Mesenchymal stem cell (in vitro differentiated cells and primary cell): ENCODE measurements around the gene NRTN.
"Not testable (repeated sequence)": the region's sequence is repeated elsewhere in the genome, so short reads cannot be mapped to it uniquely, and the experiment has no call there.

Source experiments
- DNase-seq: peaks from one replicate; pipeline ENCODE4 v3.0.0-alpha.2; 2013
- H2AFZ ChIP-seq: one replicate; pipeline ENCODE4 v1.6.1; 2013; ENCODE audit warnings: low read depth, mild to moderate bottlenecking, control low read depth, inconsistent platforms, low read length, moderate library complexity
- H2AK5ac ChIP-seq: 2 replicates; pipeline ENCODE4 v1.6.1; 2013; ENCODE audit warnings: low read length, moderate library complexity, mild to moderate bottlenecking, inconsistent platforms; ENCODE audit not compliant: severe bottlenecking
- H2BK120ac ChIP-seq: one replicate; pipeline ENCODE4 v1.6.1; 2013; ENCODE audit warnings: low read depth, mild to moderate bottlenecking, inconsistent platforms, low read length, moderate library complexity
- H2BK12ac ChIP-seq, 2 experiments: one replicate each; pipeline ENCODE4 v1.6.1; 2013; ENCODE audit warnings: inconsistent platforms in 2 of 2, low read length in 2 of 2, mild to moderate bottlenecking in 2 of 2, moderate library complexity in 2 of 2, control low read depth in 1 of 2
- H2BK15ac ChIP-seq: one replicate; pipeline ENCODE4 v1.6.1; 2013; ENCODE audit warnings: mild to moderate bottlenecking, low read depth, inconsistent platforms; ENCODE audit not compliant: poor library complexity, severe bottlenecking
- H2BK5ac ChIP-seq: 2 replicates; pipeline ENCODE4 v1.6.1; 2013; ENCODE audit warnings: low read depth, mild to moderate bottlenecking, low read length, control low read depth, inconsistent platforms; ENCODE audit not compliant: poor library complexity, severe bottlenecking
- H3K14ac ChIP-seq, 2 experiments: one replicate each; pipeline ENCODE4 v1.6.1; 2013; ENCODE audit warnings: inconsistent platforms in 2 of 2, low read length in 2 of 2, control low read depth in 1 of 2, mild to moderate bottlenecking in 1 of 2, moderate library complexity in 1 of 2
- H3K18ac ChIP-seq, 2 experiments: one replicate each; pipeline ENCODE4 v1.6.1; 2013; ENCODE audit warnings: inconsistent platforms in 2 of 2, low read length in 2 of 2, control low read depth in 1 of 2, low read depth in 1 of 2, mild to moderate bottlenecking in 1 of 2
- H3K23ac ChIP-seq, 2 experiments: one replicate each; pipeline ENCODE4 v1.6.1; 2013; ENCODE audit warnings: inconsistent platforms in 2 of 2, low read length in 2 of 2, mild to moderate bottlenecking in 2 of 2, moderate library complexity in 2 of 2, control low read depth in 1 of 2
- H3K27ac ChIP-seq: 2 replicates; pipeline ENCODE4 v1.5.1; 2013; ENCODE audit warnings: mild to moderate bottlenecking, moderate library complexity, low read length, control low read depth, inconsistent platforms; ENCODE audit not compliant: poor library complexity, severe bottlenecking
- H3K27me3 ChIP-seq, 2 experiments: 2 replicates each; pipeline versions ENCODE4 v1.6.1 to v1.7.0; 2013; ENCODE audit warnings: low read length in 2 of 2, mild to moderate bottlenecking in 2 of 2, moderate library complexity in 2 of 2, control low read depth in 1 of 2, inconsistent platforms in 1 of 2; ENCODE audit not compliant: control insufficient read depth in 1 of 2, insufficient read depth in 1 of 2
- H3K36me3 ChIP-seq, 2 experiments: 2 replicates each; pipeline versions ENCODE4 v1.6.1 to v1.7.0; 2013; ENCODE audit warnings: low read length in 2 of 2, control low read depth in 1 of 2, inconsistent platforms in 1 of 2, low read depth in 1 of 2, mild to moderate bottlenecking in 1 of 2; ENCODE audit not compliant: insufficient read depth in 2 of 2, control insufficient read depth in 1 of 2
- H3K4ac ChIP-seq, 2 experiments: one replicate each; pipeline ENCODE4 v1.6.1; 2013; ENCODE audit warnings: inconsistent platforms in 2 of 2, low read length in 2 of 2, mild to moderate bottlenecking in 2 of 2, moderate library complexity in 2 of 2, control low read depth in 1 of 2, low read depth in 1 of 2
- H3K4me1 ChIP-seq: 2 replicates; pipeline ENCODE4 v1.6.1; 2013; ENCODE audit warnings: low read depth, low read length, control low read depth; ENCODE audit not compliant: control insufficient read depth, insufficient read depth
- H3K4me2 ChIP-seq: 2 replicates; pipeline ENCODE4 v1.6.1; 2013; ENCODE audit warnings: low read length, mild to moderate bottlenecking, inconsistent platforms; ENCODE audit not compliant: poor library complexity, severe bottlenecking
- H3K4me3 ChIP-seq, 2 experiments: 2 replicates each; pipeline versions ENCODE4 v1.5.1 to v1.7.0; 2013; ENCODE audit warnings: low read length in 2 of 2, mild to moderate bottlenecking in 2 of 2, control low read depth in 1 of 2, low read depth in 1 of 2; ENCODE audit not compliant: insufficient read depth in 1 of 2
- H3K79me1 ChIP-seq: replicated peaks from 2 replicates; pipeline ENCODE4 v1.6.1; 2013; ENCODE audit warnings: mild to moderate bottlenecking, control low read depth, low read length, inconsistent platforms; ENCODE audit not compliant: poor library complexity, severe bottlenecking
- H3K9ac ChIP-seq: 2 replicates; pipeline ENCODE4 v1.7.0; 2013; ENCODE audit warnings: mild to moderate bottlenecking, low read length, moderate library complexity
- H3K9me3 ChIP-seq: 2 replicates; pipeline ENCODE4 v1.7.0; 2013; ENCODE audit warnings: mild to moderate bottlenecking, low read length; ENCODE audit not compliant: control insufficient read depth
- H4K8ac ChIP-seq: one replicate; pipeline ENCODE4 v1.6.1; 2013; ENCODE audit warnings: inconsistent platforms, mild to moderate bottlenecking, low read length, moderate library complexity
- H4K91ac ChIP-seq: one replicate; pipeline ENCODE4 v1.6.1; 2013; ENCODE audit warnings: mild to moderate bottlenecking, low read length, inconsistent platforms
- WGBS: methylation state at CpG from one replicate; pipeline ENCODE4 v1.1.7; 2013; ENCODE audit warnings: mixed read lengths; 5-methylcytosine and 5-hydroxymethylcytosine counted together

The NRTN gene

DNA sequence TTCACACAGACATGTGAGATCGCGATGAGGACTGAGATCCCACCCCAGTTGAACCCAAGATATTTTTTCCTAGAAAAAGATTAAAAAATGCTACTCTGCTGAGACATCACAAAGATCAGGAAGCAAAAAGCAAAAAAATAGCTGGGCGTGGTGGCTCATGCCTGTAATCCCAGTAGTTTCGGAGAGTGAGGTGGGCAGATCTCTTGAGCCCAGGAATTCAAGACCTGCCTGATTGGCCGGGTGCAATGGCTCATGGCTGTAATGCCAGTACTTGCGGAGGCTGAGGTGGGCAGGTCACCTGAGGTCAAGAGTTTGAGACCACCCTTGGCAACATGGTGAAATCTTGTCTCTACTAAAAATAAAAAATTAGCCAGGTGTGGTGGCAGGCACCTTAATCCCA lies 45.3 kb downstream of the NRTN start:
- H2AFZ ChIP-seq, result no peak overlapping the region
- WGBS, result 86% methylated on average over 6 of the region's 6 CpGs

DNA sequence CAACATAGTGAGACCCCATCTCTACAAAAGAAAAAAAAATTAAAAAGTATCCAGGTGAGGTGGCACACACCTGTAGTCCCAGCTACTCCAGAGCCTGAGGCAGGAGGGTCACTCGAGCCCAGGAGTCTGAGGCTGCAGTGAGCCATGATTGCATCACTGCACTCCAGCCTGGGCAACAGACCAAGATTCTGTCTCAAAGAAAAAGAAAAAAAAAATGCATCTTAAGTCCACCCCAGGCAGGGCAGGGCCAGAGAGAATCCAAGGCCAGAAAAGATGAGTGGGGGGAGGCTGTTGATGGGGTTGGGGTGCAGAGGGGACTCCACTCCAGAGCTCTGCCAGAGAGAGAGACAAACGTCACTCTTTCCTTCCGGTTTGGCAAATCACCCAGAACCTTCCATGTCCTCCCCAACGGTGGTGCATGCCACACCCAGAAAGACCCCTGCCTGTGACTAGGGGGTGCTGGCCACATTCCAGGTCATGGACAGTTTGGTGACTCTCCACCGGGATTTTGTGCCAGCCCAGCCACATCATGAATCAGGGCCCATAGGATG lies 46.0 kb downstream of the NRTN start:
- no peak overlapping the region for H3K27ac ChIP-seq
- DNase-seq, result peak; percentile 63
- H3K4ac ChIP-seq, result no peak overlapping the region
- H3K18ac ChIP-seq, result no peak overlapping the region
- no peak overlapping the region for H2BK15ac ChIP-seq
- H3K4me2 ChIP-seq, result no peak overlapping the region
- H2BK5ac ChIP-seq, result no peak overlapping the region
- no peak overlapping the region for H2AFZ ChIP-seq
- H3K4me3 ChIP-seq, result no peak overlapping the region
- H3K9me3 ChIP-seq, result no peaks in the 10 kb centered on the region
- H3K27me3 ChIP-seq, result peaks cover 16 to 37% of the 10 kb centered on the region in 2 experiments
- peak overlapping the region; percentile 27 for H4K91ac ChIP-seq
- H3K4me1 ChIP-seq, result no peaks in the 10 kb centered on the region
- H3K79me1 ChIP-seq, result no peaks in the 10 kb centered on the region
- H3K36me3 ChIP-seq, result no peaks in the 10 kb centered on the region
- 81% methylated on average over 5 of the region's 5 CpGs for WGBS
- no peak overlapping the region for H2BK120ac ChIP-seq
- H2AK5ac ChIP-seq, result no peak overlapping the region
- no peak overlapping the region for H4K8ac ChIP-seq
- no peak overlapping the region for H3K23ac ChIP-seq
- peak overlapping the region in 1 of 2 experiments; percentile 32 for H2BK12ac ChIP-seq
- H3K14ac ChIP-seq, result no peak overlapping the region
- no peak overlapping the region for H3K9ac ChIP-seq

More for the DNA sequence above, 45.3 kb downstream of the NRTN start:
- Histone ChIP-seq H3K9me3 (no peaks in the 10 kb centered on the region), H3K36me3 (no peaks in the 10 kb centered on the region), H2AK5ac (no peak overlapping the region), H3K18ac (no peak overlapping the region), H4K8ac (no peak overlapping the region), H3K4me2 (no peak overlapping the region), H2BK15ac (no peak overlapping the region), H2BK12ac (no peak overlapping the region), H3K4ac (no peak overlapping the region), H2BK120ac (no peak overlapping the region), H3K4me1 (no peaks in the 10 kb centered on the region), H2BK5ac (no peak overlapping the region), H3K14ac (no peak overlapping the region), H3K27ac (no peak overlapping the region), H3K4me3 (no peak overlapping the region), H3K27me3 (peaks cover 10 to 31% of the 10 kb centered on the region in 2 experiments), H3K9ac (no peak overlapping the region), H3K79me1 (no peaks in the 10 kb centered on the region), H4K91ac (no peak overlapping the region), H3K23ac (no peak overlapping the region)
- no peak for DNase-seq

DNA sequence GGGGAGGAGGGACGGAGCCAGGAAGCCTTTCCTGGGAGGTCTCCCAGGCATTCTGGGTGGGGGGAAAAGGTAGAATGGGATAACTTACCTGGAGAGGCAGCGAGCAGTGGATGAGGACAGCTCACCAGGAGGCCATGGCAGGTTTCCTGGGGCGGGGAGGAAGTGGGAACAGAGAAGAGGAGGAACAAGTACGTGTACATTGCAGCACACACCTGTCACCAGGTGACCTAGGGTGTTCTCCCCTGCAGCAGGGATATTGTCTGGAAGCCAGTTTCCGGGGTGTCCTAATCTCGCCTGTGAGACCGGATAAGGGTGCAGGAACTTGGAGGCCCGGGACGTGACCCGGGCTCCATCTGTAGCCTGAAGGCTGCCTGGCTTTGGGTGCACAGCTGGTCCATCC lies 46.4 kb downstream of the NRTN start, which contains the start of gene FUT3:
Gene FUT3 (minus strand): TSS at position 148 of the 400 bp plus-strand sequence.
- H2AFZ ChIP-seq, result no peak within 1 kb of the TSS
- no peak within 1 kb of the TSS for H2BK5ac ChIP-seq
- H3K14ac ChIP-seq, result no peak within 1 kb of the TSS
- H3K27ac ChIP-seq, result no peak within 1 kb of the TSS
- H3K18ac ChIP-seq, result no peak within 1 kb of the TSS
- no peak within 1 kb of the TSS for H2BK120ac ChIP-seq
- H3K36me3 ChIP-seq, result no peaks in the 10 kb centered on the region
- 82% methylated on average over 10 of the region's 10 CpGs for WGBS
- H3K4ac ChIP-seq, result no peak within 1 kb of the TSS
- H4K8ac ChIP-seq, result no peak within 1 kb of the TSS
- peak within 1 kb of the TSS in 1 of 2 experiments; percentile 32 for H2BK12ac ChIP-seq
- H4K91ac ChIP-seq, result peak within 1 kb of the TSS; percentile 27
- no peak within 1 kb of the TSS for H2AK5ac ChIP-seq
- no peak within 1 kb of the TSS for H3K9ac ChIP-seq
- peaks cover 21 to 42% of the 10 kb centered on the region in 2 experiments for H3K27me3 ChIP-seq
- H3K4me2 ChIP-seq, result no peak within 1 kb of the TSS
- H3K4me1 ChIP-seq, result no peaks in the 10 kb centered on the region
- no peak within 1 kb of the TSS for H2BK15ac ChIP-seq
- DNase-seq, result no peak
- no peak within 1 kb of the TSS for H3K4me3 ChIP-seq
- no peaks in the 10 kb centered on the region for H3K79me1 ChIP-seq
- H3K23ac ChIP-seq, result no peak within 1 kb of the TSS
- H3K9me3 ChIP-seq, result no peaks in the 10 kb centered on the region

DNA sequence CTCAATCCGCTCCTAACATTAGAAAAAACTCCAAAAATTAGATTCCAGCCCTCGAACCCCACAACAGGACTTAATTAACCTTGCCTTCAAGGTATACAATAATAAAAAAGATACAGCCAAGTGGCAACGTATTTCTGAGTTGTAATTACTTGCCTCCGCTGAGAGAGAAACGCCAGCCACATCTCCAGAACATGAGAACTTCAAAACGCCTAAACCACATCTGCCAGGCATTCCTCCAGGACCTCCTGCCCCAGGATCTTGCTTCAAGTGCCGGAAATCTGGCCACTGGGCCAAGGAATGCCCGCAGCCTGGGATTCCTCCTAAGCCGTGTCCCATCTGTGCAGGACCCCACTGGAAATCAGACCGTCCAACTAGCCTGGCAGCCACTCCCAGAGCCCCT lies 49.3 kb downstream of the NRTN start:
- H3K4me3 ChIP-seq, H2BK5ac ChIP-seq, H3K4me1 ChIP-seq, H3K79me1 ChIP-seq, H3K9ac ChIP-seq, H3K27ac ChIP-seq, DNase-seq, H2AK5ac ChIP-seq, H3K4ac ChIP-seq, H3K9me3 ChIP-seq, H3K4me2 ChIP-seq, H4K91ac ChIP-seq, H3K23ac ChIP-seq, H3K14ac ChIP-seq, H2AFZ ChIP-seq, H3K36me3 ChIP-seq, H2BK15ac ChIP-seq, H2BK120ac ChIP-seq, H2BK12ac ChIP-seq, H3K18ac ChIP-seq, H4K8ac ChIP-seq: not testable (repeated sequence)
- WGBS, result 85% methylated on average over 10 of the region's 10 CpGs
- H3K27me3 ChIP-seq, result peaks cover 24 to 50% of the 10 kb centered on the region in 2 experiments
